ENCODE data around the gene GNS. TPM values are rescaled to one million over a fixed set of nuclear protein-coding genes. Genes with fewer than 3 reads are reported as not detected.
"Not testable (repeated sequence)": the region's sequence is repeated elsewhere in the genome, so short reads cannot be mapped to it uniquely, and the experiment has no call there.

The GNS gene
- total RNA-seq, 1 experiment from 2014 or later: 139 TPM

DNA sequence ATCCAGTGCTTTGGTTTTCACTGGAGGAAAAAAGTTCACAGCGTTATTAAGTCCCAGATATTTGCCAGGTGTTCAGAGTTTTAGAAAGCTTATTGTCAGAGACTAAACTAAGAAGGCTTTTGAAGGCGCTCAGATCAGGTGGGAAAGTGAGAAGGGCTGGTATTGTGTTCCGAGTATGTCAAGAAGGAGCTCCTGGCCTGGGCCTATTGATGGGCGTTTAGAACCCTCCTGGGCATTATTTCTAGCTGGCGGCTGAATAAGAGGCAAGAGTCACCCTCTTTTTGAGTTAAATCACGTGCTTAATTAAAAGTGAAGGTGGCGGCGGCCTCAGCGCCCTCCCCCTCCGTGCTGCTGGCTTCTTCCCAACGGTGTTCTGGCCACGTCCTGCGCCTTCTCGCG lies 20.9 kb upstream of the GNS start:
- no peak for DNase-seq (ENCODE audit: low spot score)

DNA sequence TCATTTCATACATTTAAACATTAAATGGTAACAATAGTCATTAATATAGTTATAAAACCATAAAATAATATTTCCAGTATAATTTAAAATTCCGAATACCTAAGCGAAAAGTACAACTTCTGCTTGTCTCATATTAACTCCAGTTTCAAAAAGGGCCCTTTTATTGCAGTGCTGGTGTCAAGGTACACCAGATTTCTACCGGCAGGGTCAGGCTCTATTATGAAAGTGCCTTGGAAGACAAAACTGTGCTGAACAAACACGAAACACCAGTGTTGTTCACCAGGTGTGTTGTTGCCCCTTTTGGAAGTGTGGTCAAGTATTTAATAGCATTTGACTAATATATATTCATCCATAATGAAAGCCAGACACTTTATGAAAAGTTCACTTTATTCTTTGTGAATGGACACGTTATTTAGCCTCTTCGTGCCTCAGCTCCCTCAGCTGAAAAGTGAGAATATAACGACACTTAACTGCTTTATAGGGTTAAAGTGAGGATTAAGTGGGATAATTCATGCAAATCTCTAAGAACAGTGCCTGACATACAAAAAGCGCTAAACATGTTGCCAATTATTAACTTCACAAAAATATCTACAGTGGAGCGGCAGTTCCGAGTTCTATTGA lies 20.3 kb upstream of the GNS start:
- no peak for DNase-seq (ENCODE audit: low spot score)

DNA sequence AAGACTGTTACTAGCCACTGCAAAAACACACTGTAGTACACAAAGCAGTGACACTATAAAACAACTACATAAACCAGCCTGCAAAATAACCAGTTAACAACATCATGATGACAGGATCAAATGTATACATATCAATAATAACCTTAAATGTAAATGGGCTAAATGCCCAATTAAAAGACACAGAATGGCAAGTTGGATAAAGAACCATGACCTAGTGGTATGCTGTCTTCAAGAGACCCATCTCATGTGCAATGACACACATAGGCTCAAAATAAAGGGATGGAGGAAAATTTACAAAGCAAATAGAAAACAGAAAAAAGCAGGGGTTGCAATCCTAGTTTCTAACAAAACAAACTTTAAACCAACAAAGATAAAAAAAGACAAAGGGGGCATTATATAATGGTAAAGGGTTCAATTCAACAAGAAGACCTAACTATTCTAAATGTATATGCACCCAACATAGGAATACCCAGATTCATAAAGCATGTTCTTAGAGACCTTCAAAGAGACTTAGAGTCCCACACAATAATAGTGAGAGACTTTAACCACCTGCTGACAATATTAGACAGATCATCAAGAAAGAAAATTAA lies 16.0 kb upstream of the GNS start:
- not testable (repeated sequence) for DNase-seq (ENCODE audit: low spot score)

DNA sequence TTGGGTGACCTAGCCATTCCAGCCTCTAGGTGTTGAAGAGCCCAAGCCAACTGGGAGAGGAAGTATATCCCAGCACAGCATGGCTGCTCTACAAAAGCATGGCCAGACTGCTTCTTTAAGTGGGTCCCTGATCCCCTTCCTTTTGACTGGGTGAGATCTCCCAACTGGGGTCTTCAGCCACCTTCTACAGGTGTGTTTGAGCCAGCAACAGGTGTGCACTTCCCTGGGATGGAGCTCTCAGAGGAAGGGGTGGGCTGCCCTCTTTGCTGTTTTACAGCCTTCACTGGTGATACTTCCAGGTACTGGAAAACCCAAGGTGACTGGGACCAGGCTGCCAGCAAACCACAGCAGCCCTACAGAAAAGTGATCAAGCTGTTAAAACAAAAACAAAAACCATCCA lies 14.2 kb upstream of the GNS start:
- no peak for DNase-seq (ENCODE audit: low spot score)

DNA sequence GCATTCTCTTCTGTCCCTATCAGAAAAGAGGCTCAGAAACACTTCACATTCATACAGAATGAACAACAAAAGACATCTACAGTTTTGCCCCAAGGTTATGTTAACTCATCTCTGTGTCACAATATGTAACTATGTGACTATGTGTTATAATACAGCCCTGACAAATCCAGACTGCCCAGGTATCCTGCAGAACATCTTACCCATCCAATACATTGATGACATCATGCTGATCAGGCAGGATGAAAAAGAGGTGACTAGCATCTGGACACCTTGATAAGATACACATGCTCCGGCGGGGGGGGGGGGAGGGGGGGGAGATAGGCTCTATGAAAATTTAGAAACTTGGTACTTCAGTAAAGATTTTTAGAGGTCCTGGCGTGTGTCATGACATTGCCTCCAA lies 8.3 kb upstream of the GNS start:
- no peak for DNase-seq (ENCODE audit: low spot score)

DNA sequence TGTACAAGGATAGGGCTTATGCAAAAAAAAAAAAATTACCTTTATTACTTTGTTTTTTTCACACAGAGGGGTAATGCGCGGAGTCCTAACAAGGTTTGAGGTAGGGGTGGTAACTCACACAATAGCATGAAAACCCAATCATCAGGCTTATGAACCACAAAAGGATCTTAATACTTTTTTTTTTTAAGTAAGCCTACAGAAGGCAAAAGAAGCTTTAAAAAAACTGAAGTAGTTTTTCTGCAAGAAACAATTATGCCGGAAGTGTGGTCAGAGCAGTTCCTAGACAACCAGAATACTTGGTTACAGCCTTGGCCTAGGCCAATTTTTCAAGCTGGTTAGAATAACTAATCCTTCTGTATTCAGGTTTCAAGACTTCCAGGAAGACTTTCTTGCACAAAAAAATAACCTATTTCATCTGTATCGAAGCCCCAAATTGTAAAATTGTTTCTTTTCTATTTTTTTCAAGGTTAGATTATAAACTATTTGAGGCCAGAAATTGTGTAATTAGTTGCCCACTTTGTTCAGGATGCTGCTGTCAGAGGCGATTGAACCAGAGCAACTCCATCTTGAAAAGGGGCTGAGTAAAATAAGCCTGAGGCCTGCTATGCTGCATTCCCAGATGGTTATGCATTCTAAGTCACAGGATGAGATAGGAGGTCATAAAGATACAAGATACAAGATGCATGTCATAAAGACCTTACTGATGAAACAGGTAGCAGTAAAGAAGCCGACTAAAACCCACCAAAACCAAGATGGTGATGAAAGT lies 1.8 kb upstream of the GNS start:
- DNase-seq (ENCODE audit: low spot score): no peak

DNA sequence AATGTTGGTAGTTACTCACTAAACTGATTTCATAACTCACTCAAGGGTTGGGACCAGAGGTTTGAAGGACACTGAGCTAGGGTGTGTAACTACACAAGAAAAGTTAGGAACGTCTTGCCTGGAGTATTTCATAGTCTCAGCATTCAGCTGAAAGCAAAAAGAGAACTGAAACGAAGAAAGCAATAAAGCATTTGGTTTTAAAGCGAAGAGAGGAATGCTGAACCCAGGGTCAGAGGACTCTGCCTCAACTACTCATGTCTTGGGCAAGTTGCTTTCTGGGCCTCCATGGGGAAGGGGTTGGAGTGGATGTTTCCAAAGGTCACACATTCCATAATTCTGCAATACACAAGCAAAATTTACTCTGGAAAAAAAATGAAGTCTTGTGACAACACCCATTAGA lies 1.4 kb downstream of the GNS start:
- DNase-seq (ENCODE audit: low spot score): no peak

DNA sequence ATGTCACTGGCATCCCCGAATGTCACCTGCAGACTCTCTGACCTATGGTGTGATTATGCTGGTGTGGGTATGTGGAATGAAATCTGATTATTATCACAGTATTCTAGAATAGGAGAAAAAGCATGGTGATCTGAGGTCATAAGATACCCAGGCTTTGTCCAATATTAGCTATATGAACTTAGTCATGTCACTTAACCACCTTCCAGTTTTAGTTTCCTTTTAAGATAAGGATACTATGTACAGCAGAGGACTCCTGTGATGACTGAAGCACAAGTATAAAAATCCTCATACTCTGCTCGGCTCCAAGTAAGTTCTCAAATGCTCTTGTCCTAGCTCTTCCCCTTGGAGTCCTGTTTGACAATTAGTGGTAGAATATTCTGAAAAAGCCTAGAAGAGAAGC lies 2.8 kb downstream of the GNS start:
- no peak for DNase-seq (ENCODE audit: low spot score)

DNA sequence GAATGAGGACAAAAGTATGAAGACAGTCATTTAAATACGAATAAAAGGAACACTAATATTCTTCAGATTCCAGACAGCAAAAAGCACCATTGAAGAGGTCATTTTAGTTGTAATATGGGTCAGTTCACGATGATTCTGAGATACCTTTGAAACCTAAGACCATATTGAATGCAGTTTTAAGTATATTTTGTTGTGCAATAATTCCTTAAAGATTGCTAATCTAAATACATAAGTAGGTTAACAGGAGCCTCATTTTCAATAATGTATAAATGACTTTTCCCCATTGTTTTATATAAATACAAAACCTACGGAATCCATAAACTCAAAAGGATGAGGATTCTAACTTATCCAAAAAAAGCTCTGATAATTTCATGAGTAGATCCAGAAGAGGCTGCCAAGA lies 5.8 kb downstream of the GNS start:
- no peak for DNase-seq (ENCODE audit: low spot score)

DNA sequence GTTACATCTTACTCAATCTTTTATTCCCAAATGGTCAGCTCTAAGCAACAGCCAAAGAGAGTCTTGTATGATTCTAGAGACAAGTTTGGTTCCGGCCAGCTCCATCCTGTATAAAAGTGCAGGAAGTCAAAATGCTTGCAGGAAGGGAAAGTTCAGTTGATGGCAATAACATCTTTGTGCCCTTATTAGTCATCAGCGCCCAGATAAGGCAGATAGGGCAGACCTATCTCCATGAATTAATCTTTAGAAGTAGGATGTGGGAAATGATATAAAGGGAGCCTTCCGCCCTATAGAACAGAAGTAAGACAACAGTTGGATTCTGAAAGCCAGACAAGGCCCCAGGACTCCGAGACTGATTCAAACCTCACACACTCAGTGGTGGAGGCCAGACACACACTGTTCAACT lies 6.4 kb downstream of the GNS start:
- peak; percentile 62 for DNase-seq (ENCODE audit: low spot score)

DNA sequence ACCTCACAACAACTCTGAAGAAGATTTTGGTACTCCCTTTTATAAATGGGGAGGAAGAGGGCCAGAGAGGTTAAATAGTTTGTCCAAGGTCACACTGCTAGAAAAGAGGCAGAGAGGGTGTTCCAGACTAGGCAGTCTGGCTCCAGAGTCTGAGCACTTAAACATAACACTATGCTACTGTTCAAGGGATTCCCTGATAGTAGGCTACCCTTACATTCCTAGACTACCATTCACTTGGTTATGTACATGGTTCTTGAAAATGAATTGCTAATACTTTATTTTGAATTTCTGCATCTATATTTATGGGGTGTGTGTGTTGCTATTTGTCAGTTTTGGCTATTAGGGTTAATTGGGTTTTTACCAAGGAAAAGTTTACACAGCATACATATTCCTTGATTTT lies 7.2 kb downstream of the GNS start:
- DNase-seq (ENCODE audit: low spot score): no peak

DNA sequence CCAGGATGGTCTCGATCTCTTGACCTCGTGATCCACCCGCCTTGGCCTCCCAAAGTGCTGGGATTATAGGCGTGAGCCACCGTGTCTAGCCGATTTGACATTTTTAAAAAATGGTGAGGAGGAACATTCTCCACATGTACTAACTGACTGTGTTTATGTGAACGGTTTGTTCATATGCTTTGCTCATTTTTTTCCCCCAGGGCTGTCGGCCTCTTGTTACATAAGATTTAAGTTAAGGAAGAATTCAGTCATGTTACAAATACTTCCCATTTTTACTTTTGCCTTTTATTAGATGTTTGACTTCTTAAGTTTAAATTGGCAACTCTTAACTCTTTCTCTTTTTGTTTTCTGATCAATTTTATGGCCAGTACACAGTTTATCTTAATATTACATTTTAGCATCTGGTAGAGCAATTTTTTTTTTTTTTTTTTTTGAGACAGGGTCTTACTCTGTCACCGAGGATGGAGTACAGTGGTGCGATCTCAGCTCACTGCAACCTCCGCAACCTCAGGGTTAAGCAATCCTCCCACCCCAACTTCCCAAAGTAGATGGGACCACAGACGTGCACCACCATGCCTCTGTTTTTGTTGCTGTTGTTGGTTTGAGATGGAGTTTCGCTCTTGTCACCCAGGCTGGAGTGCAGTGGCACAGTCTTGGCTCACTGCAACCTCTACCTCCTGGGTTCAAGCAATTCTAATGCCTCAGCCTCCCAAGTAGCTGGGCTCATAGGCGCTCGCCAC lies 9.6 kb downstream of the GNS start:
- no peak for DNase-seq (ENCODE audit: low spot score)

DNA sequence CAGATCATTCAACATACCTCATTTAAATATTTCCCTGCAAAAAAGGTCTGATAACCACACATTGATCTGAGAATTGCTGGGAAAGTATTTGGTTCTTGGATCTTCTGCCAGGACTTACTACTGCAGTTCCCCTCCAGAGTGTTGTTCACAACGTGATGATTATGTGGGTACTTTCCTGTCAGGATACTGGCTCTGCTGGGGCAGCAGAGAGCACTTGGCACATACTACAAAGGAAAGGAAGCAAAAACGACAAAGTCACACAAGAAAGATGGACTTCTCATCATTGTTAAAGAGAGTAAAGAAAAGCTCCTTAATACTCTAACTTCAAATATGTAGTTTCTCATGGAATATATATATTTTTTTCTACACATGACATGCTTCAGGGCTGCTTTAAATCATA lies 11.5 kb downstream of the GNS start:
- peak; percentile 12 for DNase-seq (ENCODE audit: low spot score)

DNA sequence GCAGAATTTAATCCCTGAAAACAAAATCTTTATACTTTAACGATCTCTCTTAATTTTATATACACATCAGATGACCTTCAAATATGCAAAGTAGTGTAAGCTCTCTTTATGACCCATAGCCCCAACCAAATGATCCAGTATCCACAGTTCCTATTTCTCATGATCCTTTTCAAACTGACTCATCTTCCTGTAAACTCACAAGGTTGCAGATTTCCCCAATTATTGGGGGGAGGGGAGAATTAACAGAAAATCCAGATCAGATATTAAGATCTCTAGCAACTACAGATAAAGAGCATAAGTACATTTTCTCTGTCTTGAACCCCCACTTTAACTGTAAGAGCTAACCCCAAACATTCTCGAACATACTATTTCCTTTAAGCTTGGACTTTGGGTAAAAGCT lies 12.5 kb downstream of the GNS start:
- DNase-seq (ENCODE audit: low spot score): peak; percentile 16

DNA sequence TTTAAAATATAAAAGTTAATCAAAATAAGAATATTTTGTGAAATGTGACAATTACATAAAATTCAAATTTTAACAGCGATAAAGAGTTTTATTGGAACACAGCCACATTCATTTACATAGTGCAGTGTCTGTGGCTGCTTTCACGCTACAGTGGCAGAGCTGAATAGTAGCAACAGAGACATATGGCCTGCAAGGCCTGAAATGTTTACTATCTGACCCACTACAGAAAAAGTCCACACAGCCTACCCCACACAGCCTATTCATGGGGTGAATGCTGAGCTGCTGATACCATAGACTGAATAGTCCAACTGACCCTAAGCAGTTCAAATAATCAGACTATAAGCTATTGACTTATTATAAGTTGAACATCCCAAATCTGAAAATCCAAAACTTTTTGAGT lies 13.2 kb downstream of the GNS start:
- DNase-seq (ENCODE audit: low spot score): no peak

DNA sequence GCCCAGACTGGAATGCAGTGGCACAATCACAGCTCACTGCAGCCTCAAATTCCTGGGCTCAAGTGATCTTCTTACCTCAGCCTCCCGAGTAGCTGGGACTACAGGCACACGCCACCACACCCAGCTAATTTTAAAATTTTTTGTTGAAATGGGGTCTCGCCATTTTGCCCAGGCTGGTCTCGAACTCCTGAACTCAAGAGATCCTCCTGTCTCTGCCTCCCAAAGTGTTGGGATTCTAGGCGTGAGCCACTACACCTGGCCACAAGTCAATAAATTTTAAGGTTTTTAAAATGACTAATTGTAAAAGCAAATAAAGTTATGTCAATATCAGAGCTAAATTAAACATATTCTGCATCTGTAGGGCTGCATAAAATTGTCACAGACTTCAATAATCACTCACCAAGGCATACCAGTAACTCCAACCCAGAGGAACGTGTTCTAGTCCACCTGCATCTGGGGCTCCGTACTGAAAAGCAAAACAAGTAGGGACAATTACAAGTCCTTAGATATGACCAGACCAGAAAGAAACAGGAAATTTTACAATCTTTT lies 13.9 kb downstream of the GNS start:
- DNase-seq (ENCODE audit: low spot score): no peak

DNA sequence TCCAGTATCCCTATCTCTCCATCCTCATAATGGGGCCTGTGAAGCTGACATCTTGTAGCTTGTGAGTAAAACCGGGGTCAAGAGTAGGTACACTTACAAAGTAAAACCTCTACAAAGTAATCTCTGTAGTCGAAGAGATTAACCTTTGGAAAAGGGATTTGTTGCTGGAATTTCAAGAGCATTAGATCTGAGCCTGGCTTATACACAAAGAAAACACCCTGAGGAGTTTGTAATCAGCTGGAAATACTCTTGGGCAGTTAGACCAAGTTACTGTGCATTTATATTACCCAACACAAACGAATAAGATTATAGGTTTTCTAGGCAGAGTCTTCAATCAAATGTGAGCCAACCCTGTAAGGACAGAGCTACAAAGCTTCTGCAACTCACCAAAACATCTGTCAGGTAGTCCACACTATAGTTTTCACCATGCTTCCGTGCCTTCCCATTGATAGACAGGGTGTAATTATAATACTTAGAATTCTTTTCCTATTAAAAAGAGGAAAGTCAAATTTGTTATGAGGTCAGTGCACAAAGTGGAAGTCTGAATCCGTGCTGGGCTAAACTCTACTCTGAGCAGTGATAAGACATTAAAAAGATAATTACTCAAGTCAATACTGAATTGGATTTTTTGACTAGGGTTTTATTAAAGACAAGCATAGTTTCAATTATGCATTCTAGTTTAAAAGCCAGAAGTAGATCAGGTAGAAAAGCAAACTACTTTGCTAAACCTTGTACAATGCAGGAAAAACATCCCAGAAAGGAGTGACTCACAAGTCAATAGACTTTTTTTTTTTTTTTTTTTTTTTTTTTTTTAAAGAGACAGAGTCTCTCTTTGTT lies 14.6 kb downstream of the GNS start:
- peak; percentile 16 for DNase-seq (ENCODE audit: low spot score)

DNA sequence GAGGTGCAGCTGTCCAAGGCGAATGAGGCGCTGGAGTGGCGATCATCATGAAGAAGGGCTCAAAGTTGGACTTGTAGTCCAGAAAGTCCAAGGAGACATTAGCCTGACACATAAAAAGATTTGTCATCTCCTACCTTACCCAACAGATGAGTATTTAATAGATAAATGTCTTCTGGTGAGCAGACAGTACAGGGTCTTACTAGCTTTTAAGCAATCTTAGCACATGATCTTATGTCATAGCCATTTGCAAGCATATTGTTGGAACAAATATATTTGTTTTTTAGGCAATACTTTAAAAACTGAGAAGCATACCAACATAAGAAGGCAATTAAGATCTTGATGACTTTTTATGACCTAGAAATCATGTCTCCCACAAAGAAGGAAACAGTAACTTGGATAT lies 16.0 kb downstream of the GNS start:
- no peak for DNase-seq (ENCODE audit: low spot score)

DNA sequence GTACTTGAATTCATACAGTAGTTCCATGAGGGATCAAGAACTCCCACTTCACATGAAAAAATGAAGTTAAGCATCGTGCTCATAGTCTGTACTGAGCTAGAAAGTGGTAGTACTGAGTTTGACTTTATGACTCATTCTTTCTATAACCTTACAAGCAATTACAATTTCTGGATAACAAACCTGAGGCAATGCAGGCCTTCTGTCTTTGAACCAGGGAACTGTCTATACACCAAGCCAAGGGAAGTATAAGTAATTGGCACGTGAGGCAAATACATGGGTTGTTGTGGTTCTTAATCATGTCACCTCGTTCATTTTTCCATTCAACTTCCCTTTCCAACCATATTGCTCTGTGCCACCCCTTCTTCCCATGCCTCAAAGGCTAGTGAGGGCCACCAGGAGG lies 16.8 kb downstream of the GNS start:
- DNase-seq (ENCODE audit: low spot score): no peak

DNA sequence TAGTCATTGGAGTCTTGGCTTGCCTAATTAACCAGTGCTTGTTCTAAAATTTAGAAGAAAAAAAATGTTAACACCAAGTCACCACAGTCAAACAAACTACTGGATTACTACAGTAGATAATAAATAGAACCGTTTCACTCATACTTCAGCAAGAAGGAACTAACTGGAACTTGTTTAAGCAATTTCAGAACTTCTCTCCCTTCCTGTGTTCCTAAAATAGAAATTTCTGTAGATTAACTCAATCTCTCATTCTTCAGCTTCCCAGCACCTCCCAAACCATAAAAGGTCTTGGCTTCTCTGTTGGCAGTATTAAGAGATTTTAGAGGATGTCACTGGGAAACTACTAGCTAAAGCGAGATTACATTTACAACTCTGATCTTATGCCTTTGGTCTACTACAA lies 18.6 kb downstream of the GNS start:
- DNase-seq (ENCODE audit: low spot score): no peak

DNA sequence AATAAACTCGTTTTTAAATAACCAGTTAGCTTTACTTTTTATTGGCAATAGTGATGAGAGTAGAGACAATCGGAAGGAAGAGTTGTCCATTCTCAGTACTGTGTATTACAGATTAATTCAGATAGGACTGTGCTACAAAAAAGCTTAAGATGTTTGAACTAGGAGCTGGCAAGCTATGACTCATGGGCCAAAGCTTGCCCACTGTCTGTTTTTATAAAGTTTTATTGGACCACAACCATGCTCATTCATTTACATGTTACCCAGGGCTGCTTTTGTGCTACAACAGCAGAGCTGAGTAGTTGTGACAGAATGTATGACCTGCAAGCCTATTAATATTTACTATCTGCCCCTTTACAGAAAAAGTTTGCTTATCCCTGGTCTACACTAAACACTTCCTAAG lies 19.4 kb downstream of the GNS start:
- peak; percentile 27 for DNase-seq (ENCODE audit: low spot score)

DNA sequence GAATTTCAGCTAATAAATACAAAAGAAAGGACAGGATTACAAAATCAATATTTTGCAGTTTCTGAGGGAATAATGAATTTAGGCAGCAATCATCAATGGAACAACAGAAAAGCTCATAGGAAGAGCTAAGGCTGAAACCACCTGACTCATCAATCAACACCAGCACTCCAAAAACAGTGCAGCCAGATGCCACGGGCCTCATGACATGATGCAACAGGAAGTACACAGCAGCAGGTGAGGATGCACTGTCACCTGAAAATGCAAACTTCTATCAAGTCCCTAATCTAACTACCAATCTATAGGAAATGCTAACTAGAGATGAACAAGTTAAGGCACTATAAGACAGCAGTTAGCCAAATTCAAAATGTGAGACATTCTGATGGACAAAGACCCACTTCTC lies 21.7 kb downstream of the GNS start:
- no peak for DNase-seq (ENCODE audit: low spot score)

Data from A172 (cell line).